Gastrocnemius medialis (tissue), 4 donors: ENCODE results near the gene CTBP1. TPM values are rescaled to one million over a fixed set of nuclear protein-coding genes. Genes with fewer than 3 reads are reported as not detected.
A peak's percentile ranks its signal among the peaks of the same experiment; 100 is the strongest.

ENCODE experiments used
- ATAC-seq, 2 donors: fragments of 150-250 bp; one replicate each; pipeline ENCODE4 v1.9.1; 2016
- DNase-seq, 2 donors: peaks; one replicate each; pipeline ENCODE4 v3.0.0-alpha.2; 2019
- H3K27ac ChIP-seq, 4 donors: fragments of 200-600 bp; sonication (generic); 1 replicate in 1 of 4; 2 replicates in 3 of 4; pipeline ENCODE4 v1.5.1; 2016 to 2018; ENCODE audit warnings: mild to moderate bottlenecking in 2 of 4, moderate library complexity in 1 of 4
- H3K27me3 ChIP-seq, 3 donors: fragments of 200-600 bp; sonication (generic) in 2 of 3; 1 replicate in 1 of 3; 2 replicates in 2 of 3; pipeline versions ENCODE4 v1.5.1 to v1.6.0; 2016 to 2019; ENCODE audit warnings: mild to moderate bottlenecking in 1 of 3, moderate library complexity in 1 of 3
- H3K36me3 ChIP-seq, 2 donors: fragments of 200-600 bp; sonication (generic) in 1 of 2; one replicate each; pipeline ENCODE4 v1.5.1; 2017 to 2018
- H3K4me1 ChIP-seq, 2 donors: fragments of 200-600 bp; sonication (generic) in 1 of 2; one replicate each; pipeline ENCODE4 v1.5.1; 2016 to 2017; ENCODE audit warnings: mild to moderate bottlenecking in 2 of 2
- H3K4me3 ChIP-seq, 4 donors: fragments of 200-600 bp; sonication (generic) in 3 of 4; 1 replicate in 1 of 4; 2 replicates in 3 of 4; pipeline ENCODE4 v1.5.1; 2016 to 2019; ENCODE audit warnings: mild to moderate bottlenecking in 2 of 4
- H3K9me3 ChIP-seq, 3 donors: fragments of 200-600 bp; sonication (generic) in 2 of 3; 1 replicate in 1 of 3; 2 replicates in 2 of 3; pipeline ENCODE4 v1.5.1; 2016 to 2019
- POLR2A ChIP-seq, 2 donors: fragments of 450-650 bp; IDR thresholded peaks; one replicate each; pipeline ENCODE4 v1.6.1; 2017; ENCODE audit warnings: antibody characterized with exemption in 2 of 2, mild to moderate bottlenecking in 2 of 2, moderate library complexity in 2 of 2
- in situ Hi-C, 4 donors: fragments of 200-750 bp; cut with MboI; loops; one replicate each; pipeline versions ENCODE4 v1.15.0 to v1.8.0; 2017; ENCODE audit warnings: low sequenced_read_pairs in 4 of 4
- intact Hi-C: fragments of 100-400 bp; cut with DNase I; formaldehyde crosslinking; loops from one replicate; pipeline ENCODE4 v1.15.1; 2023; ENCODE audit warnings: low total_unique reads
- total RNA-seq, 4 donors: library from RNA; depleted of rRNA; stranded (reverse); fragments of >200 nt; gene quantifications; one replicate each; pipeline versions ENCODE4 v1.1.0 to v1.2.3, GENCODE V29; 2016
- TF ChIP-seq, protein P1 (sequence below), 5 experiments: fragments of 450-650 bp in 3 of 5; fragments of 200-600 bp in 2 of 5; sonication (generic) in 2 of 5; IDR thresholded peaks in 4 of 5; conservative IDR thresholded peaks in 1 of 5; 1 replicate in 4 of 5; 2 replicates in 1 of 5; pipeline ENCODE4 v1.5.1; 2016 to 2019; ENCODE audit warnings: antibody characterized with exemption in 5 of 5, mild to moderate bottlenecking in 3 of 5, moderate library complexity in 3 of 5

CTBP1 gene
- total RNA-seq, 4 donors from 2014 or later, result 126 to 224 (median 169) TPM

DNA sequence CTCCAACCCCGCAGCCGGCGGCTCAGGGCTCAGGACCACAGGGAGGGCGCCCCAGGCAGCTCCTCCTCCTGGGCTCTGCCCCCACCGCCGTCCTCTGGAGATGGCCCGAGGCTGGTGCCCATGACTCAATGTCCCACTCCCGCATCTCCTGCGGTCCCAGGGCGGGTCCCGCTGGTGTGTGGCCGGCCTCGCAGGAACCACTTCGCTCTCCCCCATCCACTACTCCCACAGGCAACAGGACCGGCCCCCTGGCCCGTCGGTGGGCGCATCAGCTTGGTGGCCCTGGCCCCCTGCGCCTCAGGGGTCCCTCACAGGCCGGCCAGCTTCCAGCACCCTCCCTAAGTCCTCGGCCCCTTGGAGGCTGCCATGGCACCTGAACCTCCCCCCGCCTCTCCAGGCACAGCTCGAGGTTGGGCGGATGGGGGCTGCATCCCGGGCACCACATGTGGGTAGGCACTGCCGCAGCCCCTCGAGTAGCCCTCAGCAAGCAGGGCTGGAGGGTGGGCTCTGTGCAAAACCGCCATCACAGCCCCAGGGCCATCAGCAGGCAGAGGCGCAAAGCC lies 53.7 kb downstream of the CTBP1 start:
- intact Hi-C loops, result no loop called here
- no peaks in the 10 kb centered on the region for H3K27me3 ChIP-seq
- H3K4me1 ChIP-seq, result peaks cover 23 to 31% of the 10 kb centered on the region in 2 donors
- in situ Hi-C loops, result no loop called here
- TF ChIP-seq, protein P1, sequence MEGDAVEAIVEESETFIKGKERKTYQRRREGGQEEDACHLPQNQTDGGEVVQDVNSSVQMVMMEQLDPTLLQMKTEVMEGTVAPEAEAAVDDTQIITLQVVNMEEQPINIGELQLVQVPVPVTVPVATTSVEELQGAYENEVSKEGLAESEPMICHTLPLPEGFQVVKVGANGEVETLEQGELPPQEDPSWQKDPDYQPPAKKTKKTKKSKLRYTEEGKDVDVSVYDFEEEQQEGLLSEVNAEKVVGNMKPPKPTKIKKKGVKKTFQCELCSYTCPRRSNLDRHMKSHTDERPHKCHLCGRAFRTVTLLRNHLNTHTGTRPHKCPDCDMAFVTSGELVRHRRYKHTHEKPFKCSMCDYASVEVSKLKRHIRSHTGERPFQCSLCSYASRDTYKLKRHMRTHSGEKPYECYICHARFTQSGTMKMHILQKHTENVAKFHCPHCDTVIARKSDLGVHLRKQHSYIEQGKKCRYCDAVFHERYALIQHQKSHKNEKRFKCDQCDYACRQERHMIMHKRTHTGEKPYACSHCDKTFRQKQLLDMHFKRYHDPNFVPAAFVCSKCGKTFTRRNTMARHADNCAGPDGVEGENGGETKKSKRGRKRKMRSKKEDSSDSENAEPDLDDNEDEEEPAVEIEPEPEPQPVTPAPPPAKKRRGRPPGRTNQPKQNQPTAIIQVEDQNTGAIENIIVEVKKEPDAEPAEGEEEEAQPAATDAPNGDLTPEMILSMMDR (IDR thresholded peaks at IDR 0.05 in 4 of 5, conservative IDR thresholded peaks at IDR 0.05 in 1 of 5), result no peak
- TF ChIP-seq POLR2A (IDR thresholded peaks at IDR 0.05), result no peak
- H3K4me3 ChIP-seq, result peak overlapping the region in 3 of 4 donors; percentile 43 to 53 (median 48)
- no peaks in the 10 kb centered on the region for H3K9me3 ChIP-seq
- ATAC-seq (no peak), DNase-seq (peak in 1 of 2 donors; percentile 29)
- H3K36me3 ChIP-seq, result no peaks in the 10 kb centered on the region
- peak overlapping the region in 1 of 4 donors; percentile 76 for H3K27ac ChIP-seq

- no peaks in the 10 kb centered on the region for H3K36me3 ChIP-seq
- in situ Hi-C loops (no loop called here), intact Hi-C loops (no loop called here)
- H3K27me3 ChIP-seq, result no peaks in the 10 kb centered on the region
- H3K4me1 ChIP-seq, result peaks cover 23 to 31% of the 10 kb centered on the region in 2 donors
- H3K9me3 ChIP-seq, result no peaks in the 10 kb centered on the region
- peak overlapping the region; percentile 43 to 53 (median 46) for H3K4me3 ChIP-seq
- peak overlapping the region; percentile 63 to 76 (median 72) for H3K27ac ChIP-seq
- peak in 1 of 2 donors; percentile 58 for DNase-seq
- ATAC-seq, result peak; percentile 29 to 35
- TF ChIP-seq, protein P1 (IDR thresholded peaks at IDR 0.05 in 4 of 5, conservative IDR thresholded peaks at IDR 0.05 in 1 of 5), result peak in 1 of 5 experiments; percentile 23
- TF ChIP-seq POLR2A (IDR thresholded peaks at IDR 0.05), result no peak
These were observed 54.7 kb downstream of the CTBP1 start for GRCh38 chr4:1194010-1194900.

GRCh38 chr4:1193206-1194009 lies 55.5 kb downstream of the CTBP1 start:
- TF ChIP-seq, protein P1 (IDR thresholded peaks at IDR 0.05 in 4 of 5, conservative IDR thresholded peaks at IDR 0.05 in 1 of 5), result no peak
- no peak for TF ChIP-seq POLR2A (IDR thresholded peaks at IDR 0.05)
- Histone ChIP-seq H3K27ac (peak overlapping the region; percentile 80 to 83 (median 80)), H3K36me3 (no peaks in the 10 kb centered on the region), H3K27me3 (no peaks in the 10 kb centered on the region), H3K4me1 (peaks cover 23 to 31% of the 10 kb centered on the region in 2 donors), H3K9me3 (no peaks in the 10 kb centered on the region), H3K4me3 (peak overlapping the region in 1 of 4 donors; percentile 48)
- intact Hi-C loops, result no loop called here
- no peak for ATAC-seq
- DNase-seq, result peak in 1 of 2 donors; percentile 23
- in situ Hi-C loops, result no loop called here

DNA sequence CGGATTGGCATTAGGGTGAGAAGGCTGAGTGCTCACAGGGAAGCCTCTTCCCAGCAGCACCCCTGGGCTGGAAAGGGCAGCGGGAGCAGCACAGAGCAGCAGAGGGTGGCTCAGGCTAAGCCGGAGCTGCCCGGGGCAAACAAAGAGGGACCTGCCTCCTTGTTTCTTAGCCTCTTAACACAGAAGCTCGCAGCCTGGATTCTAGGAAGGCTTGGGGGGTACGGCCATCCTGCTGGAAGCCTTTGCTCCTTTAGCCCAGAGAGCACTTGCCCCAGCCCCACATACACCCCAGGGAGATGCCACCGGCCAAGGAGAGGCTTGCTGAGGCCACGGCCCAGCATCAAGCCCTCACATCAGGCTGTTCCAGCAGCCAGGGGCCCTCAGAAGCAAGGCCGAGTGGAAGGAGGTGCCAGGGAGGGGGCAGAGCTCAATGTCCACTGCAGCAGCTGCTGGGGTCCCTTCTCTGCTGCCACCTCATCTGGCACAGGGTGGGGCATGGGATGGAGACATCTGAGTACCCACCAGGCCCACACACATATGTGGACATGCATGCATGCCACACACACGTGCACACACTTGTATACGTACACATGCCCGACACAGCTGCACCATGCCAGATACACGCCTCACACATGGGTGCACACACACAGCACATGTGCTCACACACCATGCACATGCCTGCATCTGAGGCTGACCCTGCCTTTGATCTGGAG lies 56.3 kb downstream of the CTBP1 start:
- H3K4me3 ChIP-seq, result no peak overlapping the region
- peak overlapping the region; percentile 80 to 83 (median 80) for H3K27ac ChIP-seq
- intact Hi-C loops (loop anchor here (1.0 kb wide), 2 partner anchors 15 to 109 kb away; no protein-coding TSS in a partner anchor), in situ Hi-C loops (no loop called here)
- no peaks in the 10 kb centered on the region for H3K9me3 ChIP-seq
- no peaks in the 10 kb centered on the region for H3K36me3 ChIP-seq
- DNase-seq (peak in 1 of 2 donors; percentile 40), ATAC-seq (peak; percentile 61 to 63)
- peaks cover 23 to 31% of the 10 kb centered on the region in 2 donors for H3K4me1 ChIP-seq
- no peaks in the 10 kb centered on the region for H3K27me3 ChIP-seq
- TF ChIP-seq, protein P1 (IDR thresholded peaks at IDR 0.05 in 4 of 5, conservative IDR thresholded peaks at IDR 0.05 in 1 of 5), result no peak
- no peak for TF ChIP-seq POLR2A (IDR thresholded peaks at IDR 0.05)
